Superior temporal gyrus (tissue), 1 donor: Measurements from ENCODE around the gene ZFP64.
A peak's percentile ranks its signal among the peaks of the same experiment; 100 is the strongest.
"Not testable (repeated sequence)": the region's sequence is repeated elsewhere in the genome, so short reads cannot be mapped to it uniquely, and the experiment has no call there.

ENCODE experiments used
- DNase-seq: peaks from one replicate; pipeline ENCODE4 v3.0.0-alpha.2; 2016; ENCODE audit errors: extremely low spot score

The ZFP64 gene

GRCh38 chr20:52204136-52204535, 12.6 kb upstream of the ZFP64 start:
- no peak for DNase-seq

DNA sequence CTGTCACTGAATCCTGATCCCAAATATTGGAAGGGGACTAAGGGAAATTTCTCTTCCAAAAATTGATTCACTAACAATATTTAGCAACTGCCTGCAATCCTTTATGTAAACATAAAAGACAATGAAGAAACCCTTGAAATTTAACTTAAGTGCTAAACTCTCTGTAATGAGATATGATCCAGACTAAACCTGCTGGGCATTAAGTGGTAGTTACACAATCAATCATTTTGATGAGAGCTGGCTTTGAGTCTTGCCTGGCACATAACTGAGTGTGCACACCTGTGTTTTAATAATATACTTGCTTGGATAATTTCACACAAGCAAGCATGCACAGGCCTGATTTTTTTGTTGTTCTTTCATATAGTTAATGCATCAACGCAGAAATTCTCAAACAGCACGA, 9.8 kb upstream of the ZFP64 start:
- no peak for DNase-seq

DNA sequence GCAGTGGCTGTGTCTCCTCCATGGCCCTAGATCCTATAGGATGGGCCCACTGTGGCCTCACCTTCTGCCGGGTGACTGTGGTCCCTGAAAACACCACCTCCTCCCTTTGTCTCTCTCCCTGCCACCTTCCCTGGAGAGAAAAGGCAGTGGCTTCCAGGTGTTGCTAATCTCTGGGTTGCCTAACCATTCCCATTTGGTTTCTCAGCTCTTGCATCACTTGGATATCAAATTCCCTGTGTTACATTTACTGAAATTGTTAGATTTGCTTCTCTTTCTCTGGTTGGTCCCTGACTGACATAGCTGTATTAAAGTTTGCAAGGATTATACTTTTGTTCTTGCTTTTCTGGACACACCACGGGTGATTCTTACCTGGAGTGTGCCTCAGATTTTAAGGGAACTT, 9.3 kb upstream of the ZFP64 start:
- no peak for DNase-seq

DNA sequence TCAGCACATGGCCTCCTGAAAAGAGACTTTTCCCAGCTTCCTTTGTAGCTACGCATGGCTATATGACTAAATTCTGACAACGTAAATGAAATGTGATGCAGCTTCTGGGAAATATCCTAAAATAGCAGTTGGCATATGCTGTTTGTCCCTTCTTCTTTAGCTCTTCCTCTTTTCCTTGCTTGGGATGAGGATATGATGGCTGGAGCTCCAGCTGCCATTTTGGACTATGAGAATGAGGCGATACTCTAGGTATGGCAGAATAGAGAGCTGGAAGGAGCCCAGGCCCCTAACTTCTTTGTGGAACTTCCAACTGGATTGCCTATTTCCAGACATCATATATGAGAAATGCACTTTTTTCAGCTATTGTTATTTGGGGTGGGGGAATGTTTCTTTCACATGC, 5.3 kb upstream of the ZFP64 start:
- no peak for DNase-seq

- no peak for DNase-seq
These were observed 2.4 kb upstream of the ZFP64 start for GRCh38 chr20:52193886-52194545.

- DNase-seq = no peak
These were observed 1.6 kb upstream of the ZFP64 start for GRCh38 chr20:52193133-52193532.

DNA sequence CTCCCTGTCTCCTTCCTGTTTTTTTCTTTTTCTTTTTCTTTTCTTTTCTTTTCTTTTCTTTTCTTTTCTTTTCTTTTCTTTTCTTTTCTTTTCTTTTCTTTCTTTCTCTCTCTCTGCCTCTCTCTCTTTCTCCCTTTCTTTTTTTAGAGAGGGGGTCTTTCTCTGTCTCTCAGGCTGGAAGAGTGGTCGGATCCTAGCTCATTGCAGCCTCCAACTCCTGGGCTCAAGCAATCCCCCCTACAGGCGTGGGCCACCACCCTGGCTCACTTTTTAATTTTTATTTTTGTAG, 1.1 kb upstream of the ZFP64 start:
- not testable (repeated sequence) for DNase-seq

DNA sequence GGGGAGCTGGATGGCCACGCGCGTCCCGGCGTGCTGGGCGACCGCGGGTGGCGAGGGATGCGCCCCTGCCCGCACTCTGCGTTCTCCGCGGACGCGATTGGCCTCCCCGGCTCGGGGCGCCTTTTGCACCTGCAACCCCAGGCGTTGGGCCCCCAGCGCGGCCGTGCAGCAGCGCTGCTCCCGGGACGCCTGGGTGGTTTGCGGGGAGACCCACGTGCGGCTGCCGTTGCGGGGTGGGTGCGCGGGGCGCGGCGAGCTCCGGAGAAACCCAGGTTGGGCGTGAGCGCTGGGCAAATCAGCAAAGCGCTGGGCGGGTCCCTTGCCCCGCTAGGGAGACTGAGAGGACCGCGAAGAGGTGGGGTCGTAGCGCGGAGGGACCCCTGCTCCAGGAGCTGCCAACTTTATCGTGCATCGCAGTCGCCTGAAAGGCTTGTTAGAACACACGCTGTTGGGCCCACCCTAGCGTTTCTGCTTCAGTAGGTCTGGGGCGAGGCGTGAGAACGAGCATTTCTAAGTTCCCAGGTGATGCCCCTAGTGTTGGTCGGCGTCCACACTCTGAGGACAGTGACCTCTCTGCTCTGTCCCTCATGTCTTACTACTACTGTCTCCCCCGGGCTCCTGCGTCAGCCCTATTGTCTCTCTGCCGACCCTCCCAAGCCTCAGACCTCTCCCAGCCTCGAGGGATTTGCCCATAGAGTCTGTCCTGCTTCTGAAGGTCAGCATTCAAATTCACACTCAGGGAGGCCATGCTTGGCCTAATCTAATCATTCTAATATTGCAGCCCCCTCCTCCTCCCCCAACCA, 538 bp upstream of the ZFP64 start:
- DNase-seq = peak; percentile 34

- DNase-seq = peak; percentile 29
These were observed 995 bp downstream of the ZFP64 start for GRCh38 chr20:52190437-52191131.

- no peak for DNase-seq
These were observed 9.8 kb downstream of the ZFP64 start for GRCh38 chr20:52181766-52182165.

GRCh38 chr20:52180180-52180840, 11.3 kb downstream of the ZFP64 start:
- DNase-seq = no peak

DNA sequence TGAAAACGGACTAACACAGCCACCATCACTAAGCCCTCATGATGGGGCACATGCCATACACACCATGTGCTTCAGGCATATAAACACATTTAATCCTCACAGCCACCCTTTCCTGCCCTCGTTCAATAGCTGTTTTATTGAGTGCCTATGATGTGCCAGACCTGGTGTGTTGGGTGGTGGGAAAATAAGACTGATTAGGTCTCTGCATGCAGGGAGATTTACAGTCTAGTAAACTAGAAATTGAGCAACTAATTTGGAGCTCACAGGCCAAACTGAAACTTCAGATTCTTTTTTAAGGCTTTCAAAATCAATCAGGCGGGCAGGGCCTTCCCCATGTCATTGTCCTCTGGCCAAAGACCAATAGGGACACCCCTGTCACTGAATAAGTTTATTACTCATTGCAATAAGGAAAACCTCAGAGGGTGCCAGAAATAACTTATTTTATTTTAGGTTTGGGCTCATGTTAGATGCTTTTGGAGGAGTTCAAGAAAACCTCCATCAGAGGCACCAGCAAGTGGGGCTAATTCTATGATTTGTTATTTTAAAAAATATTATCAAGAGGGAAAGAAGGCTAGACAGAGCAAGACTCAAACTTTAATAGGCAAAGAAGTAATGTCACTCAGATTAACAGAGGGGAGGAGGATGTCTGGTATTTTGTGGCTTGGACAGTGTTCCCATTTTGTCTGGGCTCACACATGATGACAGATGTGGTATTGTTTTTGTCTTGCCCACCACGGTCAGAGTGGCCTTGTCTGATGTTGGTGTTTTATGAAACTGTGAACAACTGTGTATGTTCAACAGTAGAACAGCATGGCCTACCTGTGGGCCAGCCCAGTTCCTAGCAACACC, 12.0 kb downstream of the ZFP64 start:
- DNase-seq = no peak

DNA sequence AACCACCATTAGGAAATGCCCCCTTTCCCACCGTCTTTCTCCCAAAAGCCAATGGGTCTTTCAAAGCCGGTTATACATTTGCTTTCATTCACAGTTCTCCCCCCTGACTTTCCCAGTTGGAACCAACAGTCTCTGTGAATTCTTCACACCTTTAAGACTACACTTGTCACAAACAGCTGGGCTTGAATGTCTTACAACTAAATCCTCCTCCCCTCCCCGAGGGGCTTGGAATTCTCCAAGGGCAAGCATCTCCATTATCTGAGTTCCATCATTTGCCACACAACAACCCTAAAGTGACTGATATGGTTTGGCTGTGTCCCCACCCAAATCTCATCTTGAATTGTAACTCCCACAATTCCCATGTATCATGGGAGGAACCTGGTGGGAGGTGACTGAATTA, 12.9 kb downstream of the ZFP64 start:
- no peak for DNase-seq

DNA sequence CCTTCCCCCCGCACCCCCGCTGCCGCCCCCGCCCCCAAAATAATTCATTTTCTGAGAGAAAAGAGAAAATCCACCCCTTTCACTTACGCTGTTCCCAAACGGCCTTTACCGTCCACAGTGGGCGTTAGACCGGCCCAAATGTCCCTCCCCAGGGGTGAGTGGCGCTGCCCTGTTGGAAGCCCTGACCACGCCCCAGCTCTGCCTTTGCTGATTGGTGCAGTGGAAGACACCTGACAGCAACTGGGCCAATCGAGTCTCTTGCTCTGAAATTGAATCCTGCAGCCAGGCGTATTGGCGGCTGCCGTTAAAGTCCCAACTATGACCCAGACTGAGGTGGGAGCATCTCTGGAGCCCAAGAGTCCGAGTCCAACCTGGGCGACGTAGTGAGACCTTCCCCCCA, 15.7 kb downstream of the ZFP64 start:
- DNase-seq = no peak

DNA sequence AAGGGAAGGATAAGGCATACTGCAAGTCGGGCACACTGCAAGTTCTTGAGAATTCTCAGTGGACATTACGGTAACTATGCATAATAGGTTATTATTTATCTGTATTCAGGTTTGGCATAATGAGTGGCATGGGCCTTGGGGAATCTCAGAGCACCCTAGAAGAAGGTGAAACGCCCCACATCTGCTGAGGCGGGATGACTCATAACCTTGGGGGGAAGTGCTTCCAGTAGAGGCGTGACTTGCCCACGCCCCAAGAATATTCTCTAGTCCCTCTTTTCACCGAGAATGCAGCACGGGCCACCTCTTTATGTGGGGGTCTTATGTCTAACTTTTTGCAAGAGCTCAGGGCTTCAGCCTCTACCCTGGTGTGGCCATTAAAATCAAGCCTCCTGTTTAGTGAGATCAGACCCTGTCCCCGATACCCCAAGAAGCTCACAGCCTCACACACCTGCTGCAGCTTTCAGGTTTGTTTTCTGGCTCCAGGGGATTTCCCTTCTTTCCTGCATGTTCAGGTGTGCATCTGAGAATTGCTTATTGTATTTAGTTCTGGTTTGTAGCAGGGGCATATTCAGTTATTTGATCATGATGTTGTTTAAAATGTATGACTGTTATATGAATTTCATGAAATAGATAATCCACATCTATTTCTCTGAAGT, 19.1 kb downstream of the ZFP64 start:
- DNase-seq = no peak

DNA sequence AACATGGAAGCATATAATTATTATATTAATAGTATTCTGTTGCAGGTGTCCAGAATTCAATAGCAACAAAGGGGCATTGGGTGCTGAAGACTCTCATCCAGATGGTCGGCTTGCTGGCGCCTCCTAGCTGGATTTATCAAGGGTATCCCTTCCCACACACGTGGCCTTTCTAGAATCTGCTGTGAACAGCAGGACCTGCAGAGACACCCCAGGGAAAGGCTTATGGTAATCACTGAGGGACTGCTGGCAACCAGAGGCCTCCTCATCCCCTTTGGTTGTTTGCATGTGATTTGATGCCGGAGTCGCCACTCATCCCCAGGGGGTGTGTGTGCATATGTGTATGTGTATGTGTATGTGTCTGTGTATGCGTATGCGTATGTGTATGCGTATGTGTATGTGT, 20.6 kb downstream of the ZFP64 start:
- no peak for DNase-seq

DNA sequence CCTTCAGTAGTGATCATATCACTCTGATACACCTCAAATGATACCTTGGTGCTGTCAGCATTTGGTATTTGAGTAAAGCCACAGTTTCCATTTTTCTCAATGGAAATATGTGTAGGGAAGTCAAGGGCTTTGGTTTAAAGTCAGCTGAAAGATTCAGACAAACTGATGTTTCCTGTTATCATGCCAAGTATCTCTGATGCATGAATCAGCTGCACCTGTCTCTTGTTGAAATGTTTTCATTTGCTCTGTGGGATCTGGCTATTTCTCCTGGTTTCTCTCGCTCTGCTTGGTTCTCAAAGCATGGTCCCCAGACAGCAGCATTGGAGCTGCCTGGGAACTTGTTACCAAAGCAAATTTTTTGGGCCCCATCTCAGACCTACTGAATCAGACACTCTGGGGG, 23.5 kb downstream of the ZFP64 start:
- DNase-seq = no peak

GRCh38 chr20:52167232-52167840, 24.2 kb downstream of the ZFP64 start:
- DNase-seq = no peak

DNA sequence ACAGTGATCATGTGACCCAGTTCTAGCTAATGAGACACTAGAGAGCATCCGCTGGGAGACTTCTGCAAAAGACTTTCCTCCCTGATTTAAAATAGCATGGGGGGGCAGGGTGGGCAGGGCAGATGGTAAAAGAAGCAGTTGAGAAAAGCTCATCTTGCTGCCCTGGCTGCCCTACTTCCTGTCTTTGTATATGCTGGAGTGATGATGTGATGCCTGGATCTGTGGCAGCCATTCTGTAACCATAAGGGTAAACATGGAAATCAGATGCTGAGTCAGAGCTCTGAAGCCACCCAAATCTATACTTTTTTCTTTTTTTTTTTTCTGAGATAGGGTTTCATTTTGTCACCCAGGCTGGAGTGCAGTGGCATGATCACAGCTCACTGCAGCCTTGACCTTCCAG, 25.4 kb downstream of the ZFP64 start:
- DNase-seq = no peak

DNA sequence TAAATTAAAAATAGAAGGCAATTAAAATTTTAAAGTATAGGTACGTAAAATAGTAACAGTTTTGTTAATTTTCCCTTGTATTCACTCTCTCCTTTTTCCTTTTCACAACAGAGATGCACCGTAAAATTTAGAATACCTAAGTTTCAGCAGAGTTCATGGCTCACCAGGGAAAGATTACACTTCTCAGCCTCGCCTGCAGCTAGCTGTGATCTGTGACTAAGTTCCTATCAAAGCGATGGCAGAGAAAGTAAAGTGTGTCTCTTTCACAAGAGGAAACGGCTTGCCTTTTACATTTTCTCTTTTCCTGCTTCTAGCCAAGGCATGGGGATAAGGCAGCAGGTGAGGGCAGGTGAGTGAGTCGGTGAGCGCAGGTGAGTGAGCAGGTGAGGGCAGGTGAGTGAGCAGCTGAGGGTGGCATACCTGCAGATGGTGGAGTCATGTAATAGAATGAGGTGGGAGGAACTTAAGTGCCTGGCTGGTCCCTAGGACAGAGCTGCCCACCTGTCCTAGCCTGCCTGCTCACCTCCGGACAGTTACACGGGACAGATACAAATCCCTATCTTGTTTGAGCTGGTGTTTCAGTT, 30.9 kb downstream of the ZFP64 start:
- no peak for DNase-seq
